Fibroblast of mammary gland (primary cell): Measurements from ENCODE around the gene CBX3.

Experiments
- DNase-seq: peaks from one replicate; pipeline ENCODE4 v3.0.0-alpha.2; 2010; ENCODE audit warnings: low read depth
- H3K4me3 ChIP-seq: 2 replicates; pipeline ENCODE4 v1.5.1; 2011; ENCODE audit warnings: low read depth, mild to moderate bottlenecking, low read length, moderate library complexity; ENCODE audit not compliant: control insufficient read depth
- CTCF ChIP-seq: conservative IDR thresholded peaks from 2 replicates; pipeline ENCODE4 v1.5.1; 2011; ENCODE audit warnings: low read depth, low read length, inconsistent platforms; ENCODE audit not compliant: control insufficient read depth, insufficient read depth

CBX3 gene

GRCh38 chr7:26185131-26185843, 16.3 kb upstream of the CBX3 start:
- no peak for DNase-seq
- no peak for TF ChIP-seq CTCF

DNA sequence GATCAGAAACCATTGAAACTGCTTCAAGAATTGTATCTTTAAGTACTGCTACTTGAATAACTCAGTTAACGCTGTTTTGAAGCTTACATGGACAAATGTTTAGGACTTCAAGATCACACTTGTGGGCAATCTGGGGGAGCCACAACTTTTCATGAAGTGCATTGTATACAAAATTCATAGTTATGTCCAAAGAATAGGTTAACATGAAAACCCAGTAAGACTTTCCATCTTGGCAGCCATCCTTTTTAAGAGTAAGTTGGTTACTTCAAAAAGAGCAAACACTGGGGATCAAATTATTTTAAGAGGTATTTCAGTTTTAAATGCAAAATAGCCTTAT, 15.7 kb upstream of the CBX3 start:
- no peak for DNase-seq
- H3K4me3 ChIP-seq: no peak overlapping the region
- no peak for TF ChIP-seq CTCF

More at GRCh38 chr7:26185131-26185843, 16.3 kb upstream of the CBX3 start:
- H3K4me3 ChIP-seq: no peak overlapping the region

DNA sequence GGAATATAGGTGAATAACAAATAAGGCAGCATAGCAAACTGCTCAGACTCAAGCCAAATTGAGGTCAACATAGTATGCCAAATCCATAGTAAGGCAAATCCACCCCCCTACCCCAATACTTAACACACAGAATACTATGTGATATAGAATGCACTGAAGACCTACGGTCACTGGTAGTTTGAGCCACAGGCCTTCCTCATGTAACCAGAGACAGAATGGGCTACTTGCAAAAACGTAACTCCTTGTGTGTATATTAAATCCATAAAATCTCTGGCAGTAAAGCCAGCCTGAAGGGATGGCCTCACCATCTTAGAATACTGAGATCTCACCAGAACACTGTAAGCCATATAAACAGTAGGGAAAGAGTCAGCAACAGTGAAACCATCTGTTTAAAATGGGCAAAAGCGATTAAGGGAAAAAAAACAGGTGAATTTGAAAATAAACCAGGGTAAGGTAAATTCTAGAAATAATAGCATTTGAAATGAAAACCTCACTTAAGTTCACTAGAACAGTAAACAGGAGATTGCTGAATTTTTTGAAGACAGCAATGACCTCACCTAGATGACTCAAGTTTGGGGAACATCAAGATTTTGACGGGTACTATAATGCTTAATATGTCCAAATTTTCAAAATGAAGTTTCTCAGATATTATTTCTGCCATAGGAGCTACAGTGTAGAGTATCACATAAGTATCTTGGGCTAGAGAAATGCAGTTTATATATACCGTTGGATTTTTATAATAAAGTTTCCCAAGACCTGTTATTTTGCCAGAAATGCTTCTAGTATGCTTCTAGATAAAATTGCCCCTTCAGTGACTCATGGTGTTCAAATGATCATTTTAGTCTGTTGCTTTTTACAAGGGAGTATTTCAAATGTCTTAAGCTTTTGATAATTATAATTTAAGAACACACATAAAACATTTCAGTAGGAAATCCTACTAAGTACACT, 14.9 kb upstream of the CBX3 start:
- DNase-seq: peak; percentile 39
- no peak overlapping the region for H3K4me3 ChIP-seq
- TF ChIP-seq CTCF: no peak

GRCh38 chr7:26187380-26188205, 14.0 kb upstream of the CBX3 start:
- TF ChIP-seq CTCF: no peak
- H3K4me3 ChIP-seq: no peak overlapping the region
- DNase-seq: no peak

- DNase-seq: no peak
Observed at GRCh38 chr7:26188206-26188956, 13.2 kb upstream of the CBX3 start.

More at GRCh38 chr7:26188206-26188956, 13.2 kb upstream of the CBX3 start:
- no peak overlapping the region for H3K4me3 ChIP-seq
- TF ChIP-seq CTCF: no peak
